Measurements from ENCODE around the gene CST8.

- TF ChIP-seq CTCF (tag by site-specific recombination; IDR thresholded peaks at IDR 0.05): no peak
- TF ChIP-seq ZNF26 (tag by site-specific recombination; IDR thresholded peaks at IDR 0.05): no peak
Measured at GRCh38 chr20:23497536-23497935, 6.6 kb downstream of the CST8 start.

Data from HEK293 (cell line).